GM03348 (cell line): ENCODE data around the gene NRP1.
A peak's percentile ranks its signal among the peaks of the same experiment; 100 is the strongest.
"Not testable (repeated sequence)": the region's sequence is repeated elsewhere in the genome, so short reads cannot be mapped to it uniquely, and the experiment has no call there.

Experiments used
- DNase-seq: peaks from one replicate; pipeline ENCODE4 v3.0.0; 2012; ENCODE audit warnings: low spot score

NRP1 gene

GRCh38 chr10:33237736-33238624 lies 96.5 kb downstream of the NRP1 start:
- DNase-seq, result peak; percentile 88

GRCh38 chr10:33236916-33237315 lies 97.6 kb downstream of the NRP1 start:
- no peak for DNase-seq

GRCh38 chr10:33235951-33236350 lies 98.5 kb downstream of the NRP1 start:
- DNase-seq, result no peak

GRCh38 chr10:33235251-33235884 lies 99.1 kb downstream of the NRP1 start:
- no peak for DNase-seq

- peak; percentile 28 for DNase-seq
Observed at GRCh38 chr10:33234831-33235237, 99.6 kb downstream of the NRP1 start.

GRCh38 chr10:33233635-33234034 lies 100.8 kb downstream of the NRP1 start:
- DNase-seq, result no peak

GRCh38 chr10:33233221-33233620 lies 101.2 kb downstream of the NRP1 start:
- DNase-seq, result no peak

- no peak for DNase-seq
Observed at GRCh38 chr10:33231621-33232350, 102.7 kb downstream of the NRP1 start.

- no peak for DNase-seq
Observed at GRCh38 chr10:33229949-33230267, 104.6 kb downstream of the NRP1 start.

GRCh38 chr10:33229252-33229948 lies 105.1 kb downstream of the NRP1 start:
- peak; percentile 26 for DNase-seq

GRCh38 chr10:33228426-33228825 lies 106.0 kb downstream of the NRP1 start:
- no peak for DNase-seq

GRCh38 chr10:33227489-33227888 lies 107.0 kb downstream of the NRP1 start:
- no peak for DNase-seq

- no peak for DNase-seq
Observed at GRCh38 chr10:33224251-33224965, 110.1 kb downstream of the NRP1 start.

GRCh38 chr10:33223326-33224000 lies 111.0 kb downstream of the NRP1 start:
- DNase-seq, result no peak

GRCh38 chr10:33222304-33222703 lies 112.2 kb downstream of the NRP1 start:
- DNase-seq, result not testable (repeated sequence)

GRCh38 chr10:33217854-33218253 lies 116.6 kb downstream of the NRP1 start:
- no peak for DNase-seq

- DNase-seq, result peak; percentile 50
Observed at GRCh38 chr10:33216661-33217427, 117.6 kb downstream of the NRP1 start.

- DNase-seq, result no peak
Observed at GRCh38 chr10:33215635-33216034, 118.8 kb downstream of the NRP1 start.

GRCh38 chr10:33215154-33215553 lies 119.3 kb downstream of the NRP1 start:
- peak; percentile 62 for DNase-seq

GRCh38 chr10:33214174-33214573 lies 120.3 kb downstream of the NRP1 start:
- no peak for DNase-seq
